Measurements from ENCODE around the gene KDM4C.

The KDM4C gene

DNA sequence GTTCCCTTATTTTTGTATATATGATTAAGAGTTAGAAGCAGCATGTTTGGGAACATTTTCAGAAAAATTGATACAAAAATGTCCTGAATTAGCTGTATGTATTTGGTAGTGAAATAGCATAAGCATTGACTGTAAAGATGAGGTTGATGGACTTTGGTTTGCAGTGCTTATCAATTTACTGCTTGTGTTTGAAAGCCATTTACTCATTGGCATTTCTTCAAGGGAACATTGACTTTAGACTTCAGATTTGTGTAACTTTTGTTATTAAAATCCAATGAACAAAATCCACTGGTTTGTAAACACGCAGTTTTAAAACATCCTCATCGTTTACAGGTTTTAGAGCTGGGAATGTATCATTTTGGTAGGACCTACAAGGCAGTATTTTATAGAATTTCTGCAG is 61.3 kb downstream of the KDM4C start:
- TF ChIP-seq, protein P1, sequence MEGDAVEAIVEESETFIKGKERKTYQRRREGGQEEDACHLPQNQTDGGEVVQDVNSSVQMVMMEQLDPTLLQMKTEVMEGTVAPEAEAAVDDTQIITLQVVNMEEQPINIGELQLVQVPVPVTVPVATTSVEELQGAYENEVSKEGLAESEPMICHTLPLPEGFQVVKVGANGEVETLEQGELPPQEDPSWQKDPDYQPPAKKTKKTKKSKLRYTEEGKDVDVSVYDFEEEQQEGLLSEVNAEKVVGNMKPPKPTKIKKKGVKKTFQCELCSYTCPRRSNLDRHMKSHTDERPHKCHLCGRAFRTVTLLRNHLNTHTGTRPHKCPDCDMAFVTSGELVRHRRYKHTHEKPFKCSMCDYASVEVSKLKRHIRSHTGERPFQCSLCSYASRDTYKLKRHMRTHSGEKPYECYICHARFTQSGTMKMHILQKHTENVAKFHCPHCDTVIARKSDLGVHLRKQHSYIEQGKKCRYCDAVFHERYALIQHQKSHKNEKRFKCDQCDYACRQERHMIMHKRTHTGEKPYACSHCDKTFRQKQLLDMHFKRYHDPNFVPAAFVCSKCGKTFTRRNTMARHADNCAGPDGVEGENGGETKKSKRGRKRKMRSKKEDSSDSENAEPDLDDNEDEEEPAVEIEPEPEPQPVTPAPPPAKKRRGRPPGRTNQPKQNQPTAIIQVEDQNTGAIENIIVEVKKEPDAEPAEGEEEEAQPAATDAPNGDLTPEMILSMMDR (IDR thresholded peaks at IDR 0.05; ENCODE audit: low read depth, low read length, missing control alignments), result no peak
- no peaks in the 10 kb centered on the region for H3K27me3 ChIP-seq (replicated peaks)
- no peak overlapping the region for H3K4me3 ChIP-seq (ENCODE audit: low read depth, low read length)
- DNase-seq, result no peak
- H3K36me3 ChIP-seq (replicated peaks), result peaks cover 4% of the 10 kb centered on the region
- no peak overlapping the region for H3K27ac ChIP-seq
- in situ Hi-C loops (cut with HindIII; ENCODE audit: low pct_ligation_motif_present, low sequenced_read_pairs), result no loop called here

DNA sequence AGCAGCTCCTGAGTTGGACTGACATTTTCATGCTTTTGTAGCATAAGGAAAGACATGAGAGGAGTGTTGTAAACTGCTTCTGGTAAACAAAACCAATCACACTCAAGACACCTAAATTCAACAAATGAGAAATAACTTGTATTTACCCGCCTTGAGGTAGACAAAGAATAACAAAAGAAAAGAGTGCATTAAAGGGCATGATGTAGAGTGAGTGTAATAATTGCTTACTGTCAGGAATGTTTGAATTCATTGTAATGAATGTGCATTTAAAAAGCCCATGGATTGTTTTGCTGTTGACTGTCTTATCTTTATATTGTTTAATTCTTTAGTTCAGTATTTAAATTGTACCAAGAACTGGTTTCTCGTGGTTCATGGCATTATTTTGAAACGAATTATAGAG is 61.8 kb downstream of the KDM4C start:
- Histone ChIP-seq H3K27me3 (replicated peaks) (no peaks in the 10 kb centered on the region), H3K27ac (no peak overlapping the region), H3K4me3 (ENCODE audit: low read depth, low read length) (no peak overlapping the region), H3K36me3 (replicated peaks) (peaks cover 4% of the 10 kb centered on the region)
- no peak for DNase-seq
- in situ Hi-C loops (cut with HindIII; ENCODE audit: low pct_ligation_motif_present, low sequenced_read_pairs), result no loop called here
- TF ChIP-seq, protein P1 (IDR thresholded peaks at IDR 0.05; ENCODE audit: low read depth, low read length, missing control alignments), result no peak

DNA sequence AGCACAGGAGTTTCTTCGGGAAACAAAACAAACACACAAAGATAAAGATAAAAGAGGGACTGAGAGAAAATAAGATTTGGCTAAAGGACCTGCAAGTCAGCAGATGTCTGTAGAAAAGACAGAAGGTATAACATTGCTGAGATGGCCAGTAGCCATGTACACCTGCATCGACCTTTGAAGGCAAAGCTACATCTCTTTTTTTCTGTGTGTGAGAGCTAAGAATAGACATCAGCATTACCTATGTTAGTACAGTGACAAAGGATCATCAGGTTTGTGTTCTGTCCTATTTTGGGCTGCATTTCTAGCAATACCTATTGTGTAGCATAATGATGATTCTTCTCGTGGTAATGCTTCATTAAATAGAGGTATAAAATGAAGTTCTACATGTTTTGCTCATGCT is 64.9 kb downstream of the KDM4C start:
- no peak overlapping the region for H3K27ac ChIP-seq
- TF ChIP-seq, protein P1 (IDR thresholded peaks at IDR 0.05; ENCODE audit: low read depth, low read length, missing control alignments), result no peak
- in situ Hi-C loops (cut with HindIII; ENCODE audit: low pct_ligation_motif_present, low sequenced_read_pairs), result no loop called here

DNA sequence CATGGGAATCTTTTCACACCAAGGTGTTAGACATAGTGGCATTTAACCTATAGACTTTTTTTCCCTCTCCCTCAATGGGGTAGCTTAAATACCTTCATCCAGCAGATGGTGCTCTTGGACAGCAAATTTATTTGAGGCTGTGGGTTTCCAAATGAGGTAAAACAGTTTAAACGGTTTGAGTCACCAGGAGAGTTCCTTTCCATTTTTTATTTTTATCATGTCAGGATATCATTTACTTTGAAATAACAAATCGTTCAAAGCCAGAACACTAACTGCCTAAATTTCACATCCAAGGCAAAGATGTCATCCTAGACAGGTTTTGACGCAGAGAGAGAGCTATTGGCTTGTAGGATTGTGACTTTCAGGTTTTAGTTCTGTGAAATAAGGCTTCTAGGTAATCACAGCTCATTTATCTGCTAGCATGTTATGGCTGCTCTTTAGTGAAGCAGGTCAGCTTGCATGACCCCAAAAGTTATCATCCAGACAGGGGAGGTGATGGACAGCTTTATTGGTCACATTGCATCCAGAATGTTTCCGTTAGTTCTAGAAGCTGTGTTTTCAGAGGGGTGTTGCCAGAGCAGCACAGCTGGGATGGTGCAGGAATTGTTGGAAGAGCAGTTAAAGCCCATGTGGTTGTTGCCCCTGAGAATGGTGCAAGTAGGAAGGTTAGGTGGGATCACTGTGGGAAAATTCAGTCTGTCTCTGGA is 69.8 kb downstream of the KDM4C start:
- TF ChIP-seq, protein P1 (IDR thresholded peaks at IDR 0.05; ENCODE audit: low read depth, low read length, missing control alignments), result peak; percentile 61
- Histone ChIP-seq H3K27me3 (replicated peaks) (no peaks in the 10 kb centered on the region), H3K27ac (no peak overlapping the region), H3K4me3 (ENCODE audit: low read depth, low read length) (no peak overlapping the region), H3K36me3 (replicated peaks) (peaks cover 4% of the 10 kb centered on the region)
- DNase-seq, result peak; percentile 36
- in situ Hi-C loops (cut with HindIII; ENCODE audit: low pct_ligation_motif_present, low sequenced_read_pairs), result no loop called here

More for the DNA sequence above, 64.9 kb downstream of the KDM4C start:
- Histone ChIP-seq H3K4me3 (ENCODE audit: low read depth, low read length) (no peak overlapping the region), H3K27me3 (replicated peaks) (no peaks in the 10 kb centered on the region), H3K36me3 (replicated peaks) (peaks cover 4% of the 10 kb centered on the region)
- DNase-seq, result no peak

DNA sequence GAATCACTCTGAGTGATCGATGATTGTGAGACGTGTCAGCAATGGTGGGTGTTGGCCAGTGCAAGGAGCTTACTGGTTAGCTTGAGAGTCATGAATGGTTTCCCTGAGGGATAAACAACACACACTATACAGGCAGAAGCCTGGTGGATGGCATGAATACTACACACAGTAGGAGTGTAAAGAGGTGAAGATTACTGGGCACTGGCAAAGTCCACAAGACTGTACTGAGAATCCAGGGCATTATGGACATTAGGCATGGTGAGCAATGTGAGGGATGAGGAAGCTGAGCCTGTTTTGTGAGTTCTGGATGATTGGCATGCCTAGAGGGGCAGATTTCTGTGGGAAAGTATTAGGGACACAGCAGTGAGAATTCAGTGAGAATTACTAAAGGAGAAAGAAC is 71.3 kb downstream of the KDM4C start:
- TF ChIP-seq, protein P1 (IDR thresholded peaks at IDR 0.05; ENCODE audit: low read depth, low read length, missing control alignments), result peak; percentile 23
- no peak for DNase-seq
- Histone ChIP-seq H3K36me3 (replicated peaks) (no peaks in the 10 kb centered on the region), H3K27me3 (replicated peaks) (no peaks in the 10 kb centered on the region), H3K27ac (no peak overlapping the region), H3K4me3 (ENCODE audit: low read depth, low read length) (no peak overlapping the region)
- in situ Hi-C loops (cut with HindIII; ENCODE audit: low pct_ligation_motif_present, low sequenced_read_pairs), result no loop called here

DNA sequence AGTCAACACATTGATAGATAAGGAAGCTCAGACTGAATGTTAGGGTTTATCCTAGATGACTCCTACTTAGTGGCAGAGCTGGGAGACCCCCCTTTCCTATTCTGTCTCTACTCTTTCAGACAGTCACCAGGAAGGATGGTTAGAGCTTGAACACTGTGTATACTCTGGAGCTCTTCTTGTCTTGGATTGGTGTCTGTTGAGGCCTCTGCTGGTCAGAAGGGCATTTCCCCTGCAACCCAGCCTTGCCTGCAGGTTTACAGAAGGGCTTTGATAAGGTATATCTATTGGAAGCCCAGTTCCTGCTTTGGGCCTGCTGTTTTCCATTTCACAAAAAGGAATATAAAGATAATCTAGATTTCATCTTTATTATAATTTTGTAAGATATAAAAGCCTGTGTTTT is 71.8 kb downstream of the KDM4C start:
- H3K27me3 ChIP-seq (replicated peaks), result no peaks in the 10 kb centered on the region
- TF ChIP-seq, protein P1 (IDR thresholded peaks at IDR 0.05; ENCODE audit: low read depth, low read length, missing control alignments), result no peak
- no peak overlapping the region for H3K27ac ChIP-seq
- H3K4me3 ChIP-seq (ENCODE audit: low read depth, low read length), result no peak overlapping the region
- in situ Hi-C loops (cut with HindIII; ENCODE audit: low pct_ligation_motif_present, low sequenced_read_pairs), result no loop called here
- H3K36me3 ChIP-seq (replicated peaks), result no peaks in the 10 kb centered on the region
- no peak for DNase-seq

All from brain microvascular endothelial cell (primary cell).